Activated naive CD4-positive, alpha-beta T cell treated with anti-CD3 and anti-CD28 coated beads, Interleukin-2, amount 50 U/mL, for 16 hours (primary cell): Measurements from ENCODE around the gene ITIH3.

Experiments
- DNase-seq: peaks from one replicate; pipeline ENCODE4 v3.0.0-alpha.2; 2020

Gene ITIH3

DNA sequence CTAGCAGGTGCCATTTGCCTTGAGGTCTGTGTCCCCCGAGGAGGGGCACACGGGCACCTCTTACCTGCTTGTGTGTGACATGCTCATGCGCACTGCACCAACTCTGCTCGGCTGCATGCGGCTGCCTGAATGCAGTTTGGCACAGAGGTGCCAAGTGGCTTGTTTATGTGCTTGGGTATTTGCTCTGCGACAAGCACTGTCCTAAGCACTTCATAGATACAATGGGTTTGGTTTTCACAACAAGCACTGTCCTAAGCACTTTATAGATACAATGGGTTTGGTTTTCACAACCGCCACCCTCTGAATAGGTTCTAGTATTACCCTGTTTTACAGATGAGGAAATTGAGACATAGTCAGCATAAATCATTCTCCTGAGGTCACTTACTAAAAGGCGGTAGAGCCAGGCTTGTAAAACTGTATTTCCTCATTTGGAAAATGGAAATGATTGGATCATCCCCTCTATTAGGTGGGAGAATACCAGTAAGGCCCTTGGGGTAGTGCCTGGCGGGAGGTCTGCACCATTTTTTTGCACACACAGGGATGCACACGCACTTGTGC, 35.4 kb downstream of the ITIH3 start:
- no peak for DNase-seq

GRCh38 chr3:52830535-52831258, 36.1 kb downstream of the ITIH3 start, which contains the start of gene ITIH4:
ITIH4 (minus strand) TSS chr3:52830672; CDS start chr3:52830642, 30 bp downstream.
- no peak for DNase-seq

DNA sequence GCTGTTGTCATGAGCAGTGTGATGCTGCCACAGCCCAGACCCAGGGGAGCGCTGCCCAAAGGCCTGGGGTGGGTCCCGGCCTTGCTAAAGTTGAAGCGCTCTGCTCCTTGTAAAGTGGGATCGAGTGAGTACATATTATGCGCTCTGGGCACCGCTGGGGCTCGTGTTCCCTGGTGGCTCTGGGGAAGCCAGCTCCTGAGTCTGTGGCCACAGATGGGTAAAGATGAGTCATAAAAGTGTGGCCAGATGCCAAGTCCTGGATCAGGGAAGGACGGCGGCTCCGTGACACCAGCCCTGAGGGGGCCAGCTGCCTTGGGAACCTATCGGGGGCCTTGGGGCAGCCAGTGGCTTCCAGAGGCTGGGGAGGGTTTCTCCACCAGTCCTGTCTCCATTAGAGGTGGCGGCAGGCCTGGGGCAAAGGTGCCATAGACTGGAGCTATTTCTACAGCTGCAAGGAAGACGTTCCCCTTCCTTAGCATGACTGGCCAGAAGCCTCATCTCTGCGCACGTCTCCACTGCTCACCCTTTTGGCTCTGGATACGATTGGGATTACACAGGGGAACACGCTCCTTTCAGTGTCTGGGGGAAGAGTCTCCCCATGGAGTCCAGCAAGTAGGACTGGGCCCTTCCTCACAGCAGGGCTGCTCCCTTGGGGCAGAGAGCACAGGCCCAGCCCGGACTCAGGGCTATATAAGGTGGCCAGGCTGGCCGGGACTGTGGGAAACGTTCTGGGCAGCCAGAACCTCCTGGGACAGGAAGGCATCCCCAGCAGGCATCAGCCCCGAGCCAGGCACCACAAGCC, 37.1 kb downstream of the ITIH3 start:
- DNase-seq, result no peak

- no peak for DNase-seq
Observed at GRCh38 chr3:52833202-52833601, 38.6 kb downstream of the ITIH3 start.

- no peak for DNase-seq
Observed at GRCh38 chr3:52834871-52835501, 40.4 kb downstream of the ITIH3 start, which contains the start of gene MUSTN1. MUSTN1 (minus strand) TSS chr3:52835019; CDS start chr3:52834948, 71 bp downstream.

- DNase-seq, result no peak
Observed at GRCh38 chr3:52835766-52836470, 41.3 kb downstream of the ITIH3 start.

- DNase-seq, result no peak
Observed at GRCh38 chr3:52836471-52836845, 41.9 kb downstream of the ITIH3 start.

GRCh38 chr3:52836986-52837385, 42.4 kb downstream of the ITIH3 start:
- DNase-seq, result no peak

DNA sequence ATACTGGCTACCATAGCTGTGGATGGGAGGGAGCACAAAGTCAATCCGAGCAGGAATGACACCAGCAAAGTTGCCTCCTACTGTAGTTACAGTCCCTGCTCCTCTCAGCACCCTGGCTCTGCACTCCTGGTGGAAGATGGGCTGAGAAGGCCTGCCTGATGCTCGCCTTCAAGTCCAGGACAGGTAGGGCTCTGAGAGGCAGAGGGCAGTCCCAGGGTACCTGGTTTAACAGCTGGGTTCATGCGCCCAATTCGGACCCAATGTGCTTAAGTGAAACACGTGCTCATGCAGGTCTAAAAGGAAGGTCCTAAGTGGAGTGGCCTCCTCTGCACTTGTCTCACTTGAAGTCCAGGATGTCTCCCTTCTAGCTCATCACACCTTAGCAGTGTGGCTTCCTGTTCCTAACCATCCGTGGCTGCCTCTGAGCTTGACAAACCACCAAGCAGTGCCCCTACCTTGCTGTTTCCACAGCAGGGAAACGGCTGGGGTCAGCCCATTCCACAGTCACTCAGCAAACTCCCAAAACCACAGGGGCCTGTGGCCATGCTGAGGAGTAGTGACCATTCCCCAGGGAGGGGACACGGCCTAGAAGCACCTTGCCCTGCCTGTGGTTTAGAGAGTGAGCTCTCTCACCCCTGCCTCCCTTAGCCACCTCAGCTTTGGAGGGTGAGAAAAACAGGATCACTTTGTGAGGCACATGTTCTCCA, 44.1 kb downstream of the ITIH3 start:
- DNase-seq, result no peak

- no peak for DNase-seq
Observed at GRCh38 chr3:52839268-52839575, 44.6 kb downstream of the ITIH3 start.

DNA sequence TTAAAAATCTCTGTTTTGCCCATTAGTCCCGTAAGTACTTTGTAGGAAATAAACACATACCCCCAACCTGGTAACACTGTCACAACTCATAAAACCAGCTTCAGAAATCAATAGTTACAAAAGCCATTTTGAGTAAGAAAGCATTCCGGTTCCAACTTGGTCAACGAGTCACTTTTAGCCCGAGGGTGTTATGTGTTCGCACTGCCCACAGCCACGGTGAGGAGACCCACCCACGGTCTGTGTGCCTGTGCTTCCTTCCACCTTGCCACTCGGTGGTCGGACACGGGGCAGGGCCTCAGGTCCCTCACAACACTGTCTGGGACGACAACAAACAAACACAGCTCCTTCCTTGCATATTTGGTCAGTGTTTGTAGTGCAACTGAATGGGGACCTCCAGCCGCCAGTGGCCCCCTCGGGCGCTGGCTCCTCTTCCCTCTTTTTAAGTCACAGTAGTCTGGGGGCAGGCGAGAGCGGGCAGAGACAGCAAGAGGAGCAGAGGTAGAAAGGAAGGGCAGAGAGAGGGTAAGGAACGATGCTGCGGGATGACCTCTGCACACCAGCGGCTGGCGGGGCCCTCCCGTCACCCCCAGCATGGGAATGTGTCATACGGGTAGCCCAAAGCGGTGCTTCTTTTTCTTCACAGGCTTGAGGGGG, 45.4 kb downstream of the ITIH3 start:
- DNase-seq, result no peak

DNA sequence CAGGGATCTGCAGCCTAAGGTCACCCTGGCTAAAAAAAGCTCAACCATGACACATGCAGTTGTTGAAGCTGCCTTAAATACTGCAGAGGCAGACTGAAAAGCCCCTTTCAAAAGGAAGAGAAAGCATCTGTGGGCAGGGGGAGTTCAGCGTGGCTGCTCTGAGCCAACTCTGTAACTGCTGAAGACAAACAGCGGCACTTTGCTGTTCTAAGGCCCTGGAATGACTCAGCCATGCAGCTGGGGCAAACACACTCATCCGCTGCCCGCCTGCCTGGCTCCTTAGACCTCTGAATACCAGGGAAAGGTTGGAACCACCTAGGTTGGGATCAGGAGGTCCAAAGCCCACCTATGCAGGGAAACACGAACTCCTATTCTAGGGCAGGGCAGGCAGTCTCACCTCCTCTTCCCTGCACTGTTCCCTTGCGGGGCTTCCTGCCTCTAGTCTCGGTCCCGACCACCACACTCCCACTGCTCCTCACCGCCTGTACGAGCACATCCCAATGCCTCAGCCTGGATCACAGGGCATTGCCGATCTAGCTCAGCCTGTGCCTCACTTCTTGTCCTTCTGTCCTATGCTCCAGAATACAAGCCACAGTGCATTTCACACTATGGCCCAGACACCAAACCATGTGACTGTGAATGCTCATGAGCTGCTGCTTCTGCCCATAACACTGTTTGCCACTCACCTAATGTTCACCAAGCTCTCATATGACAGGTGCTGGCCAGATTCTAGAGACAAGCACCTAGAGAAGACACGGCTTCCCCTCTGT, 46.8 kb downstream of the ITIH3 start:
- no peak for DNase-seq

DNA sequence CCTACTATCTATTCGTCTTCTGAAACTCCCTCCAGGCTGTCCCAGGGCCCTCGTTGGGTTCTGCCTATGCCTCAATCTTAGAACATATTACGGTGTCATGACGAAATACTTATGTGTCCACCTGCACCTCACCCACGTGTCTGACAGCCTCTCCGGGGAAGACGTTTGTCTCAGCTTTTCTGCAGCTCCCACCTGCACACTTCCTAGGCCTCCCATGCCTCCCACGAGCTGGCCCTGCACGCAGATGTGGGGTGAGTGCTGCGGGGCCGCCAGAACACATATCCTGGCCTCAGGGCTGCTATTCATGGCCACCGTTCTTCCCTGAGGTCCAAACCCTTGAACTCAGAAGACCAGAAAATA, 47.4 kb downstream of the ITIH3 start:
- DNase-seq, result no peak

DNA sequence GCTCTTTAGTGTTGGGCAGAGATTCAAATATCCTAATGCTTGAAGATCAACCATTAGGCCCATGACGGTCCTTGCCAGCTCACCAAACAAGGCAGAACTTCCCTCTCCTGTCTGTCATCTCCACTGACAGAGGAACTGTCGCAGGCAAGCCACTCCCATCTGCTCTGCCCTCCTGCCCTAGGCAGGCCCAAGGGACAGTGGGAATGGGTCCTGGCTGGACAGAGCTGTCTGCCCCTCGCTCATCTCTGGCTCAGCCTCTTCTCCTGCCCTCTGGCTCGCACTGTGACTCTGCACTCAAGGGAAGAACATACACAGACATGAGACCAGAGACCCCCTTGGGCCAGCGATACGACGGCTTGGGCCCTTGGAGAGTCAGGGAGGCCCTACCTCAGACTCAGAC, 47.8 kb downstream of the ITIH3 start:
- no peak for DNase-seq

DNA sequence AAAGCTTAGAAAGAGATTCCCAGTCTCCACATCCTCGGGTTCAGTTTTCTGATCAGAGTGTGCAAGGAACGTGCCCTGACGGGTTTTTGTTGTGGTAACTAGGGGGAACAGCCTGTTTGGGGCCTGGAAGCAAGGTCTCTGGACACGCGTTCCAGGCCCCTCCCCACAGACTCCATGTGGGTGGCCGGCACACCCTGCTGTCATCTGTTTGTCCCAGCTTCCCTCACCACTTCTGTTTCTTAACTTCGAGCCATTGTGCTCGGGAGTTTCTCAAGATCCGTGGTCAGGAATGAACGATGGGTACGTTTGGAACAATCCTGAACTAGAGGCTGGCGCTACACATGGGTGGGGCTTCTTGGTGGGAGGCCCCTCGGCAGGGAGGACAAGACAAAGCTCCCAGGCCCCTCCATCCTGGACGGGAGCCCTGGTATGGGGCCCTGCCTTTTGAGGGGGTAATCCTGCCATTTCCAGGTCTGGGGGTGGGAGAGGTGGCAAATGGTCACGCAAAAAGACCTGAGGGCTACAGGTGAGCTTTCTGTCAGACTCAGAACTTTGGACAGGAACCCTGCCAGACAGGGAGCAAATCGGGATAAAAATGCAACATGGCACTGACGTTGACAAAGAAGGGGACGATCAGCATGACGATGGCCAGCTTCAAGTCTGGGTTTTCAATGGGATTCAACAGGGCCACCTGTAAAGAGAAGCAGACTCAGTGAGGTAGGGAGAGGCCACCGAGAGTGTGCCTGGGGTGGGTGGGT, 48.7 kb downstream of the ITIH3 start:
- no peak for DNase-seq

- DNase-seq, result no peak
Observed at GRCh38 chr3:52843881-52844280, 49.3 kb downstream of the ITIH3 start.

DNA sequence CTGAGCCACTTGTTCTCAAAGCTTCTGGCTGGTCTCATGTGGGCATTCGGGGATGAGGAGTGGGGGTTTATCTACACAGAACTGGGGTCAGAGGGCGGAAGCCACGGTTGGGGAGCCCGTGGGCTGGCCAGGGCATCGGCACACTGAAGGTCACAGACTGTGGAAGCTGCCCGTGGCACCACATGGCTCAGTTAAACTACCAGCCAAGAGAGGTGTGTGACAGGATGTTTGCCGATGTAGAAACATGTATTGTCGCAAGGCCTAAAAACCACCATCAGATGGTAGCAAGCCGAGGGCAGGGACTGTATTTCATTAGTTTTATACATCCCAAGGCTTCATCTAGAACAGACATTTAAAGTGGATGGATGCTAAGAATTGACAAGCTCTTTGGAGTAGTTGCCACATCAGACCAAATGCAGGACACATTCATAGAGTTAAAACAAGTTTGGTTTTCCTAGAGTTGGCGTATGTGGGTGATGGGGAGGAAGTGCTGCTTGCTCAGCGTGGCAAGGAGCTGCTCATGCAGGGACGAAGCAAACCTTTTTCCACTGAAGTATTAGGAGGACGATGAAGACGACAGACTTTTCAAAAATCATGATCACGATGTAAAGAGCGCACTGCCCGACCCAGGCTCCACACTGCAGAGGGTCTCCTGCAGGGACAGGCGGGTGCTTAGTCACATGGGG, 49.8 kb downstream of the ITIH3 start:
- no peak for DNase-seq

DNA sequence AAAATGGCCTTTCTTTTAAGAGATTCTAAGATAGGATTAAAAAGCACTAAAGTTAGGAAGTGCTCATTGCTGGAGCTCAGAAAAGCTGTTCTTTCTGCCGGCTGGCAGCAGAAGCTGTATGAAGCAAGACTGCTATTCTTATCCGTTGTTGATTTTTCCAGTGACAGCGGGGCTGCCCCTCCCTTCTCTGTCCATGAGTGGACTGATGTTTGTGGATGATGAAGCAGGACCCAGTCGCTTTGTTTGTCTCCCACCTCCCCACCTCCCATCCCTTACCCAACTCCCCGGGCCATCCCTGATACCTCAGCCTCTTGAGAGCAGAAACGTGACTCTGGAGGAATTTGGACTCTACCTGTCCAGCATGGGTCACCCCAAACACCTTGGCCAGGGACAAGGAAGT, 50.6 kb downstream of the ITIH3 start:
- DNase-seq, result no peak

DNA sequence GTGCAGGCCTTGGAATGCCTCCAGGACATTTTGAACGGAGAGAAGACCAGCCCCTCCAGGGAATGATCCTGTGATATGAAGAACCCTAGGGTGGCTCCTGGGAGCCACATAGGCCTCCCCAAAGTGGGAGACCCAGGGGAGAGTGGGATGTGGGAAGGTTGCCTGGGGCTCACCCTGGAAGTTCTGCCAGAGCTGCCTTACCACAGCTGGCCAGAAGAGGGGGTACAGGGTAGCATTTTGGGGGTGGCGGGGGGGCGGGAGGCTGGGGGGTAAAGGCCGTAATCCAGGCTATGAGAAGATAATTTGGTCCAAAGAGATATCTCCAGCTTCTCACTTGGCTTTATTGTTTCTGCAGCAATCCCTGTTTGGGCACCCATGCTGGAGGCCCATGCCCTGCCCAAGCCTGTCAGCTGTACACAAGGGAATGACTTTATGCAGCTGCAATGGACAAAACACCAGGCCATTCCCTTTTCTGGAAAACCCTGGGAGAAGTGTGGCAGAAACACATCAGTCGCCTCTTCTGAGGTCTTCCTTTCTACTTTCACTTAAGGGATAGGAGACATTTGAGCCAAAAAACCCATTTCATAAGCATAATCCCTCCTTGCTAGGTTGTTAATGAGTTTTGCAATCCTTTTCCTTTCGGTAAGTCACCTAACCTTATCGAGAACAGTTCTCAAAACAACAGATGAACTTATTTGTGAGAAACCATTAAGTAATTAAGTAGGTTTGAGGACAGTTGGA, 51.3 kb downstream of the ITIH3 start:
- DNase-seq, result peak; percentile 31
